A549 treated with RU486 at 1 μM for 4 hours (cell line): Measurements from ENCODE around the gene CHRNA3. TPM values are rescaled to one million over a fixed set of nuclear protein-coding genes. Genes with fewer than 3 reads are reported as not detected.

Experiments used
- total RNA-seq: library from RNA; stranded (reverse); fragments of 200-300 nt; extraction: Qiagen RNA extraction; gene quantifications from 5 replicates; pipeline ENCODE4 v1.2.3, GENCODE V29; 2022; ENCODE audit warnings: low read depth

CHRNA3 gene
- 0.30 to 0.64 TPM (median 0.38 TPM) in 5 replicates for total RNA-seq

DNA sequence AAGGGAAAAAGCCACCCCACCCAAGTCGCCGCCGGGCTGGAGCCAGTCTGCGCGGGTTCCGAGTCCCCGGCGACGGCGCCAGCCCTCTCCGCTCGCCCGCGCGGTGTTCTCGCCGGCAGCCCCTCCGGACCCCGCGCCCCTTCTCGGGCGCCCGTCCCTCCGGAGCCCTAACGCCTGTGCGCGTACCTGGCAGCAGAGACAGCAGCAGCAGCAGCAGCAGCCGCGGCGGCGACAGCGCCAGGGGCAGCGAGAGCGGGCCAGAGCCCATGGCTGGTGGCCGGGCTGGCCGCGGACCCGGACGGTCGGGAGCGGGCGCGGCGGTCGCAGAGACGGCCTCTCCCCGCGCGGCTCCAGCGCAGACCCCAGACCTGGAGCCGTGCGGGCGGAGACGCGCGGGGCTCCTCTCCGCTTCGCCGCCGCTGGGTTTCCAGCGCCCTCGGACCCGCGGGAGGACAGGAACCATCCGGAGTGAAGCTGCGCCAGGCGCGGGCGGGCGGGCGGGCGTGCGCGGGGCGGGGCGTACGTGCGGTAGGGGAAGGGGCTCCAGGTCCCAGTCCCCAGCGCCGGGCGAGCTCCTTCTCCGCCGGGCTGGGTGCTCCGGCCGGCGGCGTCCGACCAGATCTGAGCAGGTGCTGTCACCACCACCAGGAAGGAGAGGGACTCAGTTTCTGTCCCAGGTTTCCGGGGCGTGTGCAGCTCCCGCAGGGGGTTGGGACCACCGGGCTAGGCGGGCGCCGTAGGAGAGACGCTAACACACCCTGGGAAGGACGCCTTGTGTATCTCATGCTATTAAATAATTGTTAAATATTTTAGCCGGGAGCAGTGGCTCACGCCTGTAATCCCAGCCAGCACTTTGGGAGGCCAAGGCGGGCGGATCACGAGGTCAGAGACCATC, at the start of gene CHRNA3:
CHRNA3 (minus strand) TSS at position 470 of the 895 bp plus-strand sequence; CDS start at position 268, 202 bp downstream.

DNA sequence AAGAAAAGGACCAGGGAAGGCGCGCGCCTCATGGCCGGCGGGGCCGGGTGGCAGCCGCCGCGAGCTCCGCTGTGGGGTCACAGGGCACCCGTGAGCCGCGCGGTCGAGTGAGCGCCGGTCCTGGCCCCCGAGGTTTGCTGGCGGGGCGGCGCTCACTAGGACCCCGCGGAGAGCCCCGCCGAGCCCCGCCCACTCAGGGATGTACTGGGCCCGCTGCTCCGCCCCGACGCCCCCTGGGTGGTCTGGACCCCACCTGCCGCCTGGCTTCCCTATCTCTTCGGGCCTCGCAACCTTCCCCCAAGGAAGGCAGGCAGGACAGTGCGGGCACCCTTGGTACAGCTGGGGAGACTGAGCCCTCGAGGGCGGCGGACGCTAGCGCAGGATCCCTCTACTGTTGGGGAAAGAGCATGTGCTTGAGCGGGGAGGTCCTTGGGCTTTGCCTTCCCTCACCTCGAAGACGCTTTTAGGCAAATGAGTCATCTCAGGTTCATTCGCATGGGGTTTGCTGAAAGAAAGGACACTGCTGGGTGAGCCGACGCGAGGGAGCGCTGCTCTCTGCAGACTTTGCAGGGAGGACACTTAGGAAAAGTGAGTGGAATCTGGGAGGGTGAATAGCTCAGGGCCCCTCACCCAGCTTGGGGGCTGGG, 20.4 kb upstream of the CHRNA3 start, which contains the start of gene CHRNB4:
CHRNB4 (minus strand) TSS at position 109 of the 647 bp plus-strand sequence; CDS start at position 32, 77 bp downstream.

DNA sequence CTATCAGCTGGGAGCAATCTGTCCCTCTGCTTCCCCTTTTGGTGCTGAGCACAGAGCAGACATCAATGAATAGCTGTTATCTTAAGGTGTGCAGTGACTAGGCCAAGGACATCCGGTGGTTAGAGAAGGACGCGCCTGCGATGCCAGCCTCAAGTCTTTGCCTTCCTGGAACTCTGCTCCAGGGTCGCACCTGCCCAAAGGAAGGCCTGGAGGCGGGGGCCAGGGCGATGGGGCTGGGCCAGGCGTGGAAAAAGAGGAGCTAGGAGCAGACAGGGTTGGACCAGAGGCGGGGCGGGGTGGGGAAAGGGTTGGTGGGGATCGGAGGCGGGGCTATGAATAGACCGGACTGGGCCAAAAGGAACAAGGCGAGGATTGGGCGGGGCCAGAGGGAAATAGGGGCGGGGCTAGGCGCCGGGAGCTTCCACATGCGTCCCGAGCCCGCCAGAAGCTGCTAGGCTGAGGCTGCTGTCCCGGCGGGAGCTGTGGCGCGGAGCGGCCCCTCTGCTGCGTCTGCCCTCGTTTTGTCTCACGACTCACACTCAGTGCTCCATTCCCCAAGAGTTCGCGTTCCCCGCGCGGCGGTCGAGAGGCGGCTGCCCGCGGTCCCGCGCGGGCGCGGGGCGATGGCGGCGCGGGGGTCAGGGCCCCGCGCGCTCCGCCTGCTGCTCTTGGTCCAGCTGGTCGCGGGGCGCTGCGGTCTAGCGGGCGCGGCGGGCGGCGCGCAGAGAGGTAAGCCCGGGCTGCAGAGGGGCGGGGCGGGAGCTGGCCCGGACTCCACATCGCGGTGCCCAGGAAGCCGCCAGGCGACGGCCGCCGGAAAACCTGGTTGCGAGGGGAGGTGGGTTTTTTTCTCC, 55.5 kb downstream of the CHRNA3 start, which contains the start of gene CHRNA5:
CHRNA5 (plus strand) TSS at position 424 of the 854 bp plus-strand sequence; CDS start at position 624, 200 bp downstream.

Other genes starting within 250 kb of the CHRNA3 start
- gene IREB2, start 182.8 kb downstream of the CHRNA3 start, total RNA-seq, result 31.4 to 44.9 TPM (median 43.1 TPM) in 5 replicates
- 6.2 to 7.9 TPM (median 6.7 TPM) in 5 replicates for gene HYKK, start 113.4 kb downstream of the CHRNA3 start, total RNA-seq
- 358 to 541 TPM (median 408 TPM) in 5 replicates for gene PSMA4, start 80.6 kb downstream of the CHRNA3 start, total RNA-seq
- gene CHRNA5, start 55.5 kb downstream of the CHRNA3 start, total RNA-seq, result 20.4 to 39.2 TPM (median 36.2 TPM) in 5 replicates
- 0.67 to 1.5 TPM (median 0.77 TPM) in 5 replicates for gene CHRNB4, start 20.2 kb upstream of the CHRNA3 start, total RNA-seq
- gene ADAMTS7, start 190.5 kb upstream of the CHRNA3 start, total RNA-seq, result 2.5 to 4.7 TPM (median 3.6 TPM) in 5 replicates